BLaER1 treated with 17β-estradiol and CSF1 and Interleukin-3, amounts not matched to agents 10 nM and 100 nM (cell line): ENCODE results near the gene PRKAB1.
"Not testable (repeated sequence)": the region's sequence is repeated elsewhere in the genome, so short reads cannot be mapped to it uniquely, and the experiment has no call there.

ENCODE experiments used
- H3K27ac ChIP-seq, 11 experiments: shearing (Covaris generic); formaldehyde crosslinking; 2 replicates each; pipeline ENCODE4 v1.8.1; 2022
- H3K27me3 ChIP-seq, 11 experiments: shearing (Covaris generic); formaldehyde crosslinking; 2 replicates each; pipeline ENCODE4 v1.8.1; 2022
- H3K36me3 ChIP-seq, 11 experiments: shearing (Covaris generic); formaldehyde crosslinking; 2 replicates each; pipeline ENCODE4 v1.8.1; 2022
- H3K4me1 ChIP-seq, 10 experiments: shearing (Covaris generic); formaldehyde crosslinking; 2 replicates each; pipeline ENCODE4 v1.8.1; 2022
- H3K4me2 ChIP-seq, 11 experiments: shearing (Covaris generic); formaldehyde crosslinking; 2 replicates each; pipeline ENCODE4 v1.8.1; 2022
- H3K4me3 ChIP-seq, 10 experiments: shearing (Covaris generic); formaldehyde crosslinking; 2 replicates each; pipeline ENCODE4 v1.8.1; 2022
- H3K9ac ChIP-seq, 11 experiments: shearing (Covaris generic); formaldehyde crosslinking; 2 replicates each; pipeline ENCODE4 v1.8.1; 2022
- H3K9me3 ChIP-seq, 11 experiments: shearing (Covaris generic); formaldehyde crosslinking; replicated peaks in 1 of 11; 2 replicates each; pipeline ENCODE4 v1.8.1; 2022
- H4K20me1 ChIP-seq, 11 experiments: shearing (Covaris generic); formaldehyde crosslinking; 2 replicates each; pipeline ENCODE4 v1.8.1; 2022
- Cebpa-rat ChIP-seq, 11 experiments: shearing (Covaris generic); IDR thresholded peaks; 2 replicates each; pipeline ENCODE4 v1.8.1; 2022

Gene PRKAB1

DNA sequence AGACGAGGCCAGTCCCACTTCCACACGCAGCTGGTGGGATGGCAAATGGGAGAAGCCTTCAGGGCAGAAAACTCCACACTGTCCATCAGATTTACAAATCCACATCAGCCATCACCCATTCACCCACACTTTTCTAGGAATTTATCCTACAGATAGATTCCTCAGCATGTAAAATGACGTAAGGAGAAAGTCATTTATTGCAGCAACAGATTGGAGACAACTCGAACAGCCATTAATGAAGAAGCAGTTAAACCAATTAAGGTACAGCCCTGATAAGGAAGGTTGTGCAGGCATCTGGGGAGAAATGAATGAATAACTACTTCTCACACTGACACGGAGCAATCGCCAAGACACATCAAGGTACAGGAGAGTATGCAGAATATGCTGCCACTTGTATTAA lies 26.2 kb downstream of the PRKAB1 start:
- Histone ChIP-seq H3K9me3 (no peaks in the 10 kb centered on the region), H3K4me1 (no peaks in the 10 kb centered on the region), H3K36me3 (peaks cover 16 to 100% (median 89%) of the 10 kb centered on the region in 11 experiments; a peak in 21 of 22 replicates), H3K4me3 (no peak overlapping the region), H3K27me3 (no peaks in the 10 kb centered on the region), H4K20me1 (peaks cover 0 to 9% (median 0%) of the 10 kb centered on the region in 11 experiments; a peak in 1 of 22 replicates), H3K27ac (no peak overlapping the region), H3K4me2 (no peak overlapping the region), H3K9ac (no peak overlapping the region)
- no peak for TF ChIP-seq Cebpa-rat (IDR thresholded peaks at IDR 0.05)

DNA sequence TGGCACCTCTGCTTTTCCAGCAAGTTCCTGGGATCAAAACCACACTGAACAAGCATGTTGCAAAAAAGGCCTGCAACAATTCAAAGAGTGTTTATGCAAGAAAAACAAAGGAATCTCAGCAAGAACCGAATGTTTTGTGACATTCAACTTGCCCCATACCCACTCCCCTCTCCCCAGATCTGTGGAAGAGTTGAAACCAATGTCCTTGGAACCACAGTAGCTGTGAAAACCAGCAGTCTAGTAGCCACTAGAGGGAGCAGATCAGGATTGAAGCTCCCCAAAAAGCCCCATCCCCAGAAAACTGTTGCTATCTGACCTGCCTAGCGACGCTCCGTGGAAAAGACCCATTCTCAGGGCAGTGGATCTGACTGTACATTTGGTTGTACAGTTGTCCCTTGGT lies 27.1 kb downstream of the PRKAB1 start:
- H3K9me3 ChIP-seq = no peaks in the 10 kb centered on the region
- no peak overlapping the region for H3K9ac ChIP-seq
- H3K4me3 ChIP-seq = no peak overlapping the region
- peaks cover 16 to 100% (median 89%) of the 10 kb centered on the region in 11 experiments for H3K36me3 ChIP-seq
- H3K4me1 ChIP-seq = no peaks in the 10 kb centered on the region
- no peak overlapping the region for H3K27ac ChIP-seq
- H3K27me3 ChIP-seq = no peaks in the 10 kb centered on the region
- H3K4me2 ChIP-seq = no peak overlapping the region
- H4K20me1 ChIP-seq = peaks cover 0 to 9% (median 0%) of the 10 kb centered on the region in 11 experiments; a peak in 1 of 22 replicates
- TF ChIP-seq Cebpa-rat (IDR thresholded peaks at IDR 0.05) = no peak

DNA sequence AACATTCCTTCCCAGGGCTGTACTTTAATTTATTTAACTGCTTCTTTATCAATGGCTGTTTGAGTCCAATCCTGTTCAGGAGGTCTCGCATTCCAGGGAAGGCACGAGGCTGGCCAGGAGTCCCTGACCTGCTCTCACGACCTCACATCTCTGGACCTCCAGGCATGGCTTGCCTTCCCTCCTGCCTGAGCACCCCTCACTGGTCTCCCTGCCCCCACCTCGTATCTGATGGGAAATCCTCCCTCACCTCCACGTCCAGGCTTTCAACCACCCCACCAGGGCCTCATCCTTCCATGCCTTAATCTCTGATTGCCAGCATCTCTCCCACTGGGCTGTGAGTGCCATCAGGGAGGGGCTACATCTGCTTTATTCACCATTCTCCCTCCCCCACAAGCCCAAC lies 29.0 kb downstream of the PRKAB1 start:
- Histone ChIP-seq H3K4me3 (no peak overlapping the region), H3K4me1 (no peaks in the 10 kb centered on the region), H3K4me2 (no peak overlapping the region), H3K27ac (no peak overlapping the region), H3K9ac (no peak overlapping the region), H3K9me3 (no peaks in the 10 kb centered on the region), H3K27me3 (no peaks in the 10 kb centered on the region), H3K36me3 (peaks cover 21 to 97% (median 87%) of the 10 kb centered on the region in 11 experiments), H4K20me1 (peaks cover 0 to 9% (median 0%) of the 10 kb centered on the region in 11 experiments; a peak in 2 of 22 replicates)
- TF ChIP-seq Cebpa-rat (IDR thresholded peaks at IDR 0.05) = no peak

GRCh38 chr12:119699199-119699760 lies 31.3 kb downstream of the PRKAB1 start:
- Histone ChIP-seq H4K20me1 (peaks cover 0 to 9% (median 0%) of the 10 kb centered on the region in 11 experiments; a peak in 2 of 22 replicates), H3K4me1 (peaks cover 0 to 15% (median 12%) of the 10 kb centered on the region in 10 experiments; a peak in 17 of 20 replicates), H3K36me3 (peaks cover 16 to 97% (median 78%) of the 10 kb centered on the region in 11 experiments), H3K4me3 (no peak overlapping the region), H3K27me3 (no peaks in the 10 kb centered on the region), H3K9me3 (no peaks in the 10 kb centered on the region), H3K27ac (no peak overlapping the region), H3K4me2 (no peak overlapping the region), H3K9ac (no peak overlapping the region)
- TF ChIP-seq Cebpa-rat (IDR thresholded peaks at IDR 0.05) = no peak

DNA sequence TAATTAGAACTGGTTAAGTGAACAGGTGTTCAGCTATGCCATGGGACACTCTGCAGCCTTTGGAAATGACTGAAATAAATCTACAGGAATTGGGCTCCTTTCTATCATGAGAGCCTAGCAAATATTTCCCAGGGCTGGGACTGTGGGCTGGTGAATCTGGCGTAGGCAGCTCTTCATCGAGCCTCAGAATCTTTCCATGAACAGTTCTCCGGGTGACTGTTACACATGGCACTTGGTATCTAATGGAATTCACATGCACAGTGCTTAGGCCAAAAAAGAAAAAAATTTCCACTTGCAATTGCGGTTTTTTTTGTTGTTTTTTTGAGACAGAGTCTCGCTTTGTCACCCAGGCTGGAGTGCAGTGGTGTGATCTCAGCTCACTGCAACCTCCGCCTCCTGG lies 32.1 kb downstream of the PRKAB1 start:
- Histone ChIP-seq H3K9me3 (no peaks in the 10 kb centered on the region), H3K4me3 (no peak overlapping the region), H3K27me3 (no peaks in the 10 kb centered on the region), H4K20me1 (peaks cover 0 to 9% (median 0%) of the 10 kb centered on the region in 11 experiments; a peak in 2 of 22 replicates), H3K4me2 (no peak overlapping the region), H3K27ac (no peak overlapping the region), H3K36me3 (peaks cover 16 to 97% (median 71%) of the 10 kb centered on the region in 11 experiments), H3K4me1 (peaks cover 0 to 23% (median 17%) of the 10 kb centered on the region in 10 experiments; a peak in 17 of 20 replicates), H3K9ac (no peak overlapping the region)
- TF ChIP-seq Cebpa-rat (IDR thresholded peaks at IDR 0.05) = no peak

- no peak for TF ChIP-seq Cebpa-rat (IDR thresholded peaks at IDR 0.05)
- Histone ChIP-seq H4K20me1 (no peaks in the 10 kb centered on the region; a peak in 2 of 22 replicates), H3K4me2 (peak overlapping the region in 10 of 11 experiments; percentile 4 to 67 (median 50); a peak in 17 of 22 replicates), H3K27me3 (no peaks in the 10 kb centered on the region), H3K9me3 (0 out of 22 replicates have a peak, but pooled peaks cover 0 to 3% (median 0%) of the 10 kb centered on the region in 11 experiments), H3K4me1 (peaks cover 0 to 25% (median 17%) of the 10 kb centered on the region in 10 experiments; a peak in 17 of 20 replicates), H3K36me3 (peaks cover 19 to 97% (median 73%) of the 10 kb centered on the region in 11 experiments), H3K9ac (peak overlapping the region in 6 of 11 experiments; percentile 19 to 63 (median 27); a peak in 6 of 22 replicates), H3K27ac (peak overlapping the region in 5 of 11 experiments; percentile 39 to 63 (median 57); a peak in 9 of 22 replicates), H3K4me3 (no peak overlapping the region; a peak in 1 of 20 replicates)
These were observed 36.3 kb downstream of the PRKAB1 start for GRCh38 chr12:119704065-119704747.

- Histone ChIP-seq H3K9ac (no peak overlapping the region), H4K20me1 (no peaks in the 10 kb centered on the region; a peak in 1 of 22 replicates), H3K4me3 (no peak overlapping the region), H3K27ac (no peak overlapping the region), H3K27me3 (no peaks in the 10 kb centered on the region), H3K4me2 (no peak overlapping the region), H3K9me3 (0 out of 22 replicates have a peak, but pooled peaks cover 0 to 3% (median 0%) of the 10 kb centered on the region in 11 experiments), H3K4me1 (peaks cover 0 to 25% (median 17%) of the 10 kb centered on the region in 10 experiments; a peak in 17 of 20 replicates), H3K36me3 (peaks cover 24 to 97% (median 73%) of the 10 kb centered on the region in 11 experiments)
- TF ChIP-seq Cebpa-rat (IDR thresholded peaks at IDR 0.05) = no peak
These were observed 37.2 kb downstream of the PRKAB1 start for GRCh38 chr12:119705182-119705581.

- peaks cover 34 to 100% (median 77%) of the 10 kb centered on the region in 11 experiments for H3K36me3 ChIP-seq
- H3K9ac ChIP-seq, H3K27ac ChIP-seq, H4K20me1 ChIP-seq, H3K4me2 ChIP-seq, H3K27me3 ChIP-seq, H3K9me3 ChIP-seq, H3K4me3 ChIP-seq: not testable (repeated sequence)
- H3K4me1 ChIP-seq = peaks cover 0 to 25% (median 17%) of the 10 kb centered on the region in 10 experiments; a peak in 17 of 20 replicates
These were observed 38.5 kb downstream of the PRKAB1 start for GRCh38 chr12:119706427-119706826.

GRCh38 chr12:119710374-119710964 lies 42.5 kb downstream of the PRKAB1 start:
- Histone ChIP-seq H3K27me3 (no peaks in the 10 kb centered on the region), H3K36me3 (peaks cover 68 to 100% (median 95%) of the 10 kb centered on the region in 11 experiments), H3K4me1 (no peaks in the 10 kb centered on the region), H4K20me1 (no peaks in the 10 kb centered on the region), H3K9me3 (peaks cover 0 to 9% (median 0%) of the 10 kb centered on the region in 11 experiments; a peak in 3 of 22 replicates), H3K4me3 (no peak overlapping the region), H3K4me2 (no peak overlapping the region), H3K27ac (no peak overlapping the region), H3K9ac (no peak overlapping the region)
- no peak for TF ChIP-seq Cebpa-rat (IDR thresholded peaks at IDR 0.05)
